ENCODE results near the gene DAB2. TPM values are rescaled to one million over a fixed set of nuclear protein-coding genes. Genes with fewer than 3 reads are reported as not detected.

DAB2 gene
- polyA plus RNA-seq, 1 donor (not counting 4 experiments of a cell fraction or from before 2014, with no cell fraction given) = 10.4 TPM

- Histone ChIP-seq H3K79me2 (ENCODE audit: control insufficient read depth, insufficient read depth, low read length) (no peaks in the 10 kb centered on the region), H3K4me1 (ENCODE audit: control insufficient read depth, extremely low read depth, insufficient read depth, low read length) (peaks cover 13% of the 10 kb centered on the region), H3K4me2 (ENCODE audit: control insufficient read depth, extremely low read depth, insufficient read depth, low read depth, low read length) (no peak overlapping the region), H3K9me1 (ENCODE audit: control insufficient read depth, extremely low read depth, insufficient read depth, low read length) (no peaks in the 10 kb centered on the region), H3K4me3 (ENCODE audit: control insufficient read depth in 2 of 3, extremely low read depth in 1 of 3, insufficient read depth in 2 of 3, low read depth in 1 of 3, low read length in 3 of 3) (no peak overlapping the region), H3K9me3 (ENCODE audit: control insufficient read depth, low read depth, low read length) (no peaks in the 10 kb centered on the region), H3K27me3 (ENCODE audit: control insufficient read depth, extremely low read depth, insufficient read depth, low read length) (no peaks in the 10 kb centered on the region), H4K20me1 (ENCODE audit: control insufficient read depth, extremely low read depth, insufficient read depth, low read length) (no peaks in the 10 kb centered on the region), H3K36me3 (ENCODE audit: control insufficient read depth in 2 of 2, extremely low read depth in 1 of 2, insufficient read depth in 2 of 2, low read length in 2 of 2) (no peaks in the 10 kb centered on the region), H3K27ac (ENCODE audit: control insufficient read depth, insufficient read depth, low read length) (no peak overlapping the region), H2AFZ (ENCODE audit: control insufficient read depth, low read length) (no peak overlapping the region), H3K9ac (ENCODE audit: control insufficient read depth, extremely low read depth, insufficient read depth, low read length) (no peak overlapping the region)
- dilution Hi-C loops (cut with MboI; ENCODE audit: extremely low pct_ligation_motif_present, low sequenced_read_pairs) = no loop called here
- FAIRE-seq = no peak
- TF ChIP-seq, protein P1, sequence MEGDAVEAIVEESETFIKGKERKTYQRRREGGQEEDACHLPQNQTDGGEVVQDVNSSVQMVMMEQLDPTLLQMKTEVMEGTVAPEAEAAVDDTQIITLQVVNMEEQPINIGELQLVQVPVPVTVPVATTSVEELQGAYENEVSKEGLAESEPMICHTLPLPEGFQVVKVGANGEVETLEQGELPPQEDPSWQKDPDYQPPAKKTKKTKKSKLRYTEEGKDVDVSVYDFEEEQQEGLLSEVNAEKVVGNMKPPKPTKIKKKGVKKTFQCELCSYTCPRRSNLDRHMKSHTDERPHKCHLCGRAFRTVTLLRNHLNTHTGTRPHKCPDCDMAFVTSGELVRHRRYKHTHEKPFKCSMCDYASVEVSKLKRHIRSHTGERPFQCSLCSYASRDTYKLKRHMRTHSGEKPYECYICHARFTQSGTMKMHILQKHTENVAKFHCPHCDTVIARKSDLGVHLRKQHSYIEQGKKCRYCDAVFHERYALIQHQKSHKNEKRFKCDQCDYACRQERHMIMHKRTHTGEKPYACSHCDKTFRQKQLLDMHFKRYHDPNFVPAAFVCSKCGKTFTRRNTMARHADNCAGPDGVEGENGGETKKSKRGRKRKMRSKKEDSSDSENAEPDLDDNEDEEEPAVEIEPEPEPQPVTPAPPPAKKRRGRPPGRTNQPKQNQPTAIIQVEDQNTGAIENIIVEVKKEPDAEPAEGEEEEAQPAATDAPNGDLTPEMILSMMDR (optimal IDR thresholded peaks at IDR 0.05 in 1 of 3, IDR thresholded peaks at IDR 0.05 in 1 of 3, conservative IDR thresholded peaks at IDR 0.05 in 1 of 3; ENCODE audit: extremely low read depth in 1 of 3, insufficient read depth in 2 of 3, low read length in 3 of 3) = no peak
- no peak for TF ChIP-seq EZH2 (IDR thresholded peaks at IDR 0.05; ENCODE audit: low read length)
- no peak for DNase-seq (ENCODE audit: low read depth, low spot score)
These were observed 3.9 kb upstream of the DAB2 start for GRCh38 chr5:39428640-39429039.

DNA sequence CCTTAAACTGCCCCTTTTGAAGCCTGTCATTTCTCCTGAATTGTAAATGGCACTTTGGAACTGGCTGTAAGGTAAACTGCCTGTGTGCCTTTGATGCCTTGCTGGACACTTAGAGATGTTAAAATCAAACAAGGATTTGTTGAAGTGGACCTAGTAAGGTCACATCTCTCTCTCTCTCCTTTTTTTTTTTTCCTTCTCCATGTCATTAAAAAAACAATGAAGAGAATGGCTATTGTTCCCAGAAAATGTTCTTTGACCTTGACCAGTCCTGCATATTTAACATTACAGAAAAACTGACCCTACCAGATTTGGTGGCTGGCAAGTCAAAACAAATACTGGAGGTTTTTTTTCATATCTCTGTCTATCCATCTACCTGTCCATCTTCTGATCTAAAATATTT is 2.9 kb upstream of the DAB2 start:
- Histone ChIP-seq H3K9me1 (ENCODE audit: control insufficient read depth, extremely low read depth, insufficient read depth, low read length) (no peaks in the 10 kb centered on the region), H3K4me1 (ENCODE audit: control insufficient read depth, extremely low read depth, insufficient read depth, low read length) (peaks cover 21% of the 10 kb centered on the region), H3K9me3 (ENCODE audit: control insufficient read depth, low read depth, low read length) (no peaks in the 10 kb centered on the region), H3K79me2 (ENCODE audit: control insufficient read depth, insufficient read depth, low read length) (peaks cover 2% of the 10 kb centered on the region), H3K27me3 (ENCODE audit: control insufficient read depth, extremely low read depth, insufficient read depth, low read length) (no peaks in the 10 kb centered on the region), H3K4me2 (ENCODE audit: control insufficient read depth, extremely low read depth, insufficient read depth, low read depth, low read length) (no peak overlapping the region), H4K20me1 (ENCODE audit: control insufficient read depth, extremely low read depth, insufficient read depth, low read length) (no peaks in the 10 kb centered on the region), H2AFZ (ENCODE audit: control insufficient read depth, low read length) (no peak overlapping the region), H3K27ac (ENCODE audit: control insufficient read depth, insufficient read depth, low read length) (no peak overlapping the region), H3K4me3 (ENCODE audit: control insufficient read depth in 2 of 3, extremely low read depth in 1 of 3, insufficient read depth in 2 of 3, low read depth in 1 of 3, low read length in 3 of 3) (no peak overlapping the region), H3K36me3 (ENCODE audit: control insufficient read depth in 2 of 2, extremely low read depth in 1 of 2, insufficient read depth in 2 of 2, low read length in 2 of 2) (no peaks in the 10 kb centered on the region), H3K9ac (ENCODE audit: control insufficient read depth, extremely low read depth, insufficient read depth, low read length) (no peak overlapping the region)
- DNase-seq (ENCODE audit: low read depth, low spot score) (no peak), FAIRE-seq (no peak)
- no peak for TF ChIP-seq EZH2 (IDR thresholded peaks at IDR 0.05; ENCODE audit: low read length)
- TF ChIP-seq, protein P1 (optimal IDR thresholded peaks at IDR 0.05 in 1 of 3, IDR thresholded peaks at IDR 0.05 in 1 of 3, conservative IDR thresholded peaks at IDR 0.05 in 1 of 3; ENCODE audit: extremely low read depth in 1 of 3, insufficient read depth in 2 of 3, low read length in 3 of 3) = no peak
- dilution Hi-C loops (cut with MboI; ENCODE audit: extremely low pct_ligation_motif_present, low sequenced_read_pairs) = no loop called here
